Uterus (tissue), 4 donors: Measurements from ENCODE around the gene TMC4. TPM values are rescaled to one million over a fixed set of nuclear protein-coding genes. Genes with fewer than 3 reads are reported as not detected.

Experiments used
- DNase-seq, 2 donors: peaks; one replicate each; pipeline ENCODE4 v3.0.0-alpha.2; 2019 to 2020
- H3K27ac ChIP-seq, 2 donors: fragments of 200-600 bp; sonication (generic); 1 replicate in 1 of 2; 2 replicates in 1 of 2; pipeline ENCODE4 v1.5.1; 2016 to 2018
- H3K27me3 ChIP-seq, 2 donors: fragments of 200-600 bp; sonication (generic); one replicate each; pipeline ENCODE4 v1.5.1; 2018 to 2019; ENCODE audit warnings: control low read depth in 1 of 2
- H3K36me3 ChIP-seq, 2 donors: fragments of 200-600 bp; sonication (generic); one replicate each; pipeline ENCODE4 v1.5.1; 2019; ENCODE audit warnings: control low read depth in 1 of 2
- H3K4me1 ChIP-seq, 2 donors: fragments of 200-600 bp; sonication (generic); one replicate each; pipeline ENCODE4 v1.5.1; 2018 to 2019; ENCODE audit warnings: control low read depth in 1 of 2
- H3K4me3 ChIP-seq, 2 donors: fragments of 200-600 bp; sonication (generic); 1 replicate in 1 of 2; 2 replicates in 1 of 2; pipeline ENCODE4 v1.5.1; 2018 to 2019; ENCODE audit warnings: mild to moderate bottlenecking in 1 of 2
- H3K9me3 ChIP-seq, 2 donors: fragments of 200-600 bp; sonication (generic); one replicate each; pipeline ENCODE4 v1.5.1; 2019; ENCODE audit warnings: control low read depth in 1 of 2
- POLR2A ChIP-seq, 2 donors: fragments of 450-650 bp; IDR thresholded peaks; one replicate each; pipeline ENCODE4 v1.6.1; 2016; ENCODE audit warnings: antibody characterized with exemption in 2 of 2, mild to moderate bottlenecking in 1 of 2, moderate library complexity in 1 of 2
- intact Hi-C: fragments of 100-400 bp; cut with DNase I; formaldehyde crosslinking; loops from one replicate; pipeline ENCODE4 v1.15.1; 2023; ENCODE audit warnings: low total_unique reads
- total RNA-seq, 4 donors: library from RNA; depleted of rRNA in 3 of 4; stranded (reverse); fragments of >200 nt in 3 of 4; gene quantifications; one replicate each; pipeline versions ENCODE4 v1.1.0 to v1.2.4, GENCODE V29; 2014 to 2023
- TF ChIP-seq, protein P1 (sequence below), 4 experiments: fragments of 200-600 bp in 2 of 4; fragments of 450-650 bp in 2 of 4; sonication (generic) in 2 of 4; IDR thresholded peaks; one replicate each; pipeline ENCODE4 v1.5.1; 2016 to 2019; ENCODE audit warnings: antibody characterized with exemption in 4 of 4, mild to moderate bottlenecking in 2 of 4, moderate library complexity in 1 of 4
- donor health status: DM: yes; HTN: yes; CAD: no.

The TMC4 gene
- total RNA-seq, 4 donors from 2014 or later = 1.3 to 31.0 (median 3.0) TPM; not detected in 1

DNA sequence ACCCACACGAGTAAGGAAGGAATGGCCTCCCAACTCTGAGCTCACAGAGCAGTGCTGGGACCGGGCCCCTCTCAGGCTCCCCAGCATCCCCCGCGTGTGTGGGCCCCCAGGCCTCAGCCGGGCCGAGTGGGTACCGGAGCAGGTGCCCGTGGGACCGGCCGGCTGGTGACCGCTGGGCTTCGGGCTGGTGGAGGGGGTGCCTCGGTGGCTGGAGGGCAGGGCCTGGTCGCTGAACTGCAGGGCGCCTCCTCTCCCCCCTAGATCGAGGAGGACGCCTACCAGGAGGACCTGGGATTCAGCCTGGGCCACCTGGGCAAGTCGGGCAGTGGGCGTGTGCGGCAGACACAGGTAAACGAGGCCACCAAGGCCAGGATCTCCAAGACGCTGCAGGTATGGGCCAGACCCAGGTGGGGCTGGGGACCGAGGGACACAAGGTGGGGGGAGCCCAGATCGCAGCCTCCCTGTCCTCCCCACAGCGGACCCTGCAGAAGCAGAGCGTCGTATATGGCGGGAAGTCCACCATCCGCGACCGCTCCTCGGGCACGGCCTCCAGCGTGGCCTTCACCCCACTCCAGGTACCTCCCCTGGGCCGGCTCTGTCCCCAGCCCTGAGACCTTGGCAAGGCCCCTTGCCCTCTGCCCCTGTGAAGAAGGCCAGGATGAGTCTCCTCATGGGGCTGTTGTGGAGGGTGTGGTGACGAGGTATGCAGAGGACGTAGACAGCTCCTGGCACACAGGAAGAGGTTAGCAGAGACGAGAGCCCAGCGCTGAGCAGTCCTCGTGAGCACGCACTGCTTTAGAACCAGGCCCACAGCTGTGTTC, 44.0 kb downstream of the TMC4 start:
- Histone ChIP-seq H3K4me3 (no peak overlapping the region), H3K36me3 (no peaks in the 10 kb centered on the region), H3K27me3 (no peaks in the 10 kb centered on the region), H3K27ac (no peak overlapping the region), H3K4me1 (no peaks in the 10 kb centered on the region), H3K9me3 (no peaks in the 10 kb centered on the region)
- intact Hi-C loops = no loop called here
- DNase-seq = no peak
- no peak for TF ChIP-seq POLR2A (IDR thresholded peaks at IDR 0.05)
- TF ChIP-seq, protein P1, sequence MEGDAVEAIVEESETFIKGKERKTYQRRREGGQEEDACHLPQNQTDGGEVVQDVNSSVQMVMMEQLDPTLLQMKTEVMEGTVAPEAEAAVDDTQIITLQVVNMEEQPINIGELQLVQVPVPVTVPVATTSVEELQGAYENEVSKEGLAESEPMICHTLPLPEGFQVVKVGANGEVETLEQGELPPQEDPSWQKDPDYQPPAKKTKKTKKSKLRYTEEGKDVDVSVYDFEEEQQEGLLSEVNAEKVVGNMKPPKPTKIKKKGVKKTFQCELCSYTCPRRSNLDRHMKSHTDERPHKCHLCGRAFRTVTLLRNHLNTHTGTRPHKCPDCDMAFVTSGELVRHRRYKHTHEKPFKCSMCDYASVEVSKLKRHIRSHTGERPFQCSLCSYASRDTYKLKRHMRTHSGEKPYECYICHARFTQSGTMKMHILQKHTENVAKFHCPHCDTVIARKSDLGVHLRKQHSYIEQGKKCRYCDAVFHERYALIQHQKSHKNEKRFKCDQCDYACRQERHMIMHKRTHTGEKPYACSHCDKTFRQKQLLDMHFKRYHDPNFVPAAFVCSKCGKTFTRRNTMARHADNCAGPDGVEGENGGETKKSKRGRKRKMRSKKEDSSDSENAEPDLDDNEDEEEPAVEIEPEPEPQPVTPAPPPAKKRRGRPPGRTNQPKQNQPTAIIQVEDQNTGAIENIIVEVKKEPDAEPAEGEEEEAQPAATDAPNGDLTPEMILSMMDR (IDR thresholded peaks at IDR 0.05) = no peak

DNA sequence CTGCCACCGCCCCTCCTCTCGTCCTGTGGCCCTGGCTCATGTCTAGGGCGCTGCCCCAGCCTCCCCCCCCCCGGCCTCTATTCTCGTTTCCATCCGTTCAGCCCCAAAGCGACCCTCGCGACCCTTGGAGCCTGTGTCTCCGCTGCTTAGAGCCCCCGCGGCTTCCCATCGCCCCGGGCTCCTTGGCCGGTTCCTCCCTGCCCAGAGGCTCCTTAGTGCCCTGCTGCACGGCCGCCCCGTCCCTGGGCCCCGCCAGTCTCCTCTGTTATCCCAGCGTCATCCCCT, 44.6 kb downstream of the TMC4 start:
- no peaks in the 10 kb centered on the region for H3K9me3 ChIP-seq
- no peaks in the 10 kb centered on the region for H3K27me3 ChIP-seq
- H3K27ac ChIP-seq = no peak overlapping the region
- H3K4me3 ChIP-seq = no peak overlapping the region
- H3K4me1 ChIP-seq = no peaks in the 10 kb centered on the region
- no peak for DNase-seq
- intact Hi-C loops = no loop called here
- no peaks in the 10 kb centered on the region for H3K36me3 ChIP-seq
- TF ChIP-seq, protein P1 (IDR thresholded peaks at IDR 0.05) = no peak
- TF ChIP-seq POLR2A (IDR thresholded peaks at IDR 0.05) = no peak

DNA sequence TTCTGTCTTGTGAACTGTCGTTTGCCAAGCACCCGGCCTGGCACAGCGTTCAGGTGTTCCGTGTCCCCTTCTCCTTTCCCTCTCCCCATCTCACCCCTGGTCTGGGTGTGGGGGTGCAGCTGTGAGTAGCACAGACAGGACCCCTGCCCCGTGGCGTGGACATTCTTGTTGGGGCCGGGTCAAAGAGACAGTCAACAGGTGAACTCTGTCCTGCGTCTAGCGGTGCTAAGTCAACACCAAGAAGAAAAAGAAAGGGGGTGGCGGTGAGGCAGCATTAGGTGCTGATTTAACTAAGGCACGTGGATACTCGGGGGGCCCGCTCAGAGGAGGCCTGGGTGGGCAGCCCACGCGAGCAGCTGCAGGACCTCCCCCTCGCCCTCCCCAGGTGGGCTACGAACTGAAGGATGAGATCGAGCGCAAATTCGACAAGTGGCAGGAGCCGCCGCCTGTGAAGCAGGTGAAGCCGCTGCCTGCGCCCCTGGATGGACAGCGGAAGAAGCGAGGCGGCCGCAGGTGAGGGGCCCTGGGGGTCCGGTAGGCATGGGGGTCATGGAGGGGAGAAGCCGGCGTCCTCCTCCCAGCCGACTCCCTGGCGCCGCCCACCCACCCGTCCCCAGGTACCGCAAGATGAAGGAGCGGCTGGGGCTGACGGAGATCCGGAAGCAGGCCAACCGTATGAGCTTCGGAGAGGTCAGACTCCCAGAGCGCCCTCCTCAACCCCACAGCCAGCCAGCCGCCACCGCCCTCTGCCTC, 45.1 kb downstream of the TMC4 start:
- no peak for DNase-seq
- Histone ChIP-seq H3K36me3 (no peaks in the 10 kb centered on the region), H3K27ac (no peak overlapping the region), H3K9me3 (no peaks in the 10 kb centered on the region), H3K27me3 (no peaks in the 10 kb centered on the region), H3K4me1 (no peaks in the 10 kb centered on the region), H3K4me3 (no peak overlapping the region)
- TF ChIP-seq, protein P1 (IDR thresholded peaks at IDR 0.05) = no peak
- no peak for TF ChIP-seq POLR2A (IDR thresholded peaks at IDR 0.05)
- intact Hi-C loops = no loop called here

DNA sequence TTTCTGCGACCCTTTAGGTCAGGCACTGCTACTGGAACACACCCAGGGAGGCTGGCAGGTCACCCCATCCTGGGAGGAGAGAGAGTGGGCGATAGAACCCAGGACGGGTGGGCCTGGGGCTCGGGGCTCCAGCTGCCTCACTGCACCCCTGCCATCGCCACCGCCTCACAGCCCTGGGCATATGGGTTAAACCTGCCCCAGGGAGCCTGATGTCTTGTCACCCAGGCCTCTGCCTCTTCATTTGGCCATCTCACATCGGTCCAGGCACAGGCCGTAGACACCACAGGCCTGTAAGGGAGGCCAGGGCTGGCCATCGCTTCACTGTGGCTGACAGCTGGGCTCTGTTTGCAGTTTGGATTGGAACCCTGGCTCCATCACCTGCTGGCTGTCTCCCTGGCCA, 47.2 kb downstream of the TMC4 start:
- no peaks in the 10 kb centered on the region for H3K27me3 ChIP-seq
- no peaks in the 10 kb centered on the region for H3K36me3 ChIP-seq
- H3K4me3 ChIP-seq = no peak overlapping the region
- intact Hi-C loops = no loop called here
- no peak overlapping the region for H3K27ac ChIP-seq
- H3K9me3 ChIP-seq = no peaks in the 10 kb centered on the region
- no peaks in the 10 kb centered on the region for H3K4me1 ChIP-seq
- DNase-seq = no peak
- no peak for TF ChIP-seq POLR2A (IDR thresholded peaks at IDR 0.05)
- TF ChIP-seq, protein P1 (IDR thresholded peaks at IDR 0.05) = no peak

DNA sequence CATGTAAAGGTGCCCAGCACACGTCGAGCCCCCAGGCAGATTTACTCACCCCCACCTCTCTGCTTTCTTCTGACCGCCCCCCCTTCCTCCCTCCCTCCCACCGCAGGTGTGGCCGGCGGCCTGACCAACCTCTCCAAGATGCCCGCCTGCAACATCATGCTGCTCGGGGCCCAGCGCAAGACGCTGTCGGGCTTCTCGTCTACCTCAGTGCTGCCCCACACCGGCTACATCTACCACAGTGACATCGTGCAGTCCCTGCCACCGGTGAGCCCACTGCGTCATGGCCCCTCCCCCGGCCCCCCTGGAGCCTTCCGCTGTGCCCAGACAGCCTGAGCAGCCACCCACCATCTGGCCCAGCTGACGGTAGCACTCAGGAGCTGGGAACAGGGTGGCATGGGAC, 48.6 kb downstream of the TMC4 start:
- DNase-seq = no peak
- no peaks in the 10 kb centered on the region for H3K4me1 ChIP-seq
- no peak overlapping the region for H3K27ac ChIP-seq
- no peak overlapping the region for H3K4me3 ChIP-seq
- H3K27me3 ChIP-seq = no peaks in the 10 kb centered on the region
- TF ChIP-seq POLR2A (IDR thresholded peaks at IDR 0.05) = no peak
- TF ChIP-seq, protein P1 (IDR thresholded peaks at IDR 0.05) = no peak
- no peaks in the 10 kb centered on the region for H3K9me3 ChIP-seq
- intact Hi-C loops = no loop called here
- H3K36me3 ChIP-seq = no peaks in the 10 kb centered on the region
